IMR-90 (cell line): ENCODE measurements around the gene ZNF561. TPM values are rescaled to one million over a fixed set of nuclear protein-coding genes. Genes with fewer than 3 reads are reported as not detected.
"Not testable (repeated sequence)": the region's sequence is repeated elsewhere in the genome, so short reads cannot be mapped to it uniquely, and the experiment has no call there.

Experiments used
- ATAC-seq: fragments of 200-7000 bp; cut with Tn5 transposase; 2 replicates; pipeline ENCODE4 v1.9.1; 2020; ENCODE audit warnings: low read depth, mild to moderate bottlenecking, moderate library complexity
- BruUV-seq: library from RNA; stranded (reverse); fragments of 400-500 nt; replicated peaks from 2 replicates; lab custom pipeline; 2021; lab: Mats Ljungman, UMichigan
- CTCF ChIA-PET: fragments of 300-600 bp; formaldehyde crosslinking; extraction: SDS; loops from one replicate; lab custom pipeline; 2021; ENCODE audit warnings: antibody characterized with exemption; lab: Yijun Ruan, JAX
- POLR2A ChIA-PET: fragments of 300-600 bp; sonication (Branson Sonifier 250); formaldehyde crosslinking; loops from one replicate; lab custom pipeline; 2022; ENCODE audit warnings: antibody characterized with exemption; ENCODE audit not compliant: unreplicated experiment; lab: Charles Lee
- DNase-seq: peaks from one replicate; pipeline ENCODE4 v3.0.0; 2013
- H2AFZ ChIP-seq: replicated peaks from 2 replicates; pipeline ENCODE3; 2013; ENCODE audit warnings: low read length, mild to moderate bottlenecking; ENCODE audit not compliant: poor library complexity
- H2AK5ac ChIP-seq: 2 replicates; pipeline ENCODE4 v1.6.1; 2013; ENCODE audit warnings: low read depth, low read length, inconsistent platforms
- H2AK9ac ChIP-seq: replicated peaks from 2 replicates; pipeline ENCODE3; 2013; ENCODE audit warnings: mild to moderate bottlenecking, low read depth, low read length, moderate library complexity; ENCODE audit not compliant: poor library complexity
- H2BK120ac ChIP-seq: 2 replicates; pipeline ENCODE4 v1.6.1; 2013; ENCODE audit warnings: low read depth, low read length, inconsistent platforms
- H2BK15ac ChIP-seq: 3 replicates; pipeline ENCODE4 v1.6.1; 2013; ENCODE audit warnings: low read depth, low read length, inconsistent platforms
- H2BK20ac ChIP-seq: 2 replicates; pipeline ENCODE4 v1.6.1; 2013; ENCODE audit warnings: low read depth, mild to moderate bottlenecking, inconsistent platforms, low read length, moderate library complexity
- H2BK5ac ChIP-seq: 2 replicates; pipeline ENCODE4 v1.6.1; 2013; ENCODE audit warnings: mild to moderate bottlenecking, low read depth, low read length, inconsistent platforms; ENCODE audit not compliant: poor library complexity, severe bottlenecking
- H3K14ac ChIP-seq: replicated peaks from 2 replicates; pipeline ENCODE4 v1.6.1; 2013; ENCODE audit warnings: low read depth, low read length, inconsistent platforms
- H3K18ac ChIP-seq: 2 replicates; pipeline ENCODE4 v1.6.1; 2013; ENCODE audit warnings: low read depth, low read length, control low read depth
- H3K23ac ChIP-seq: 2 replicates; pipeline ENCODE4 v1.6.1; 2013; ENCODE audit warnings: low read depth, low read length, inconsistent platforms
- H3K27ac ChIP-seq: 2 replicates; pipeline ENCODE4 v1.5.1; 2013; ENCODE audit warnings: mild to moderate bottlenecking, control low read depth, low read length; ENCODE audit not compliant: insufficient read depth
- H3K27me3 ChIP-seq: 2 replicates; pipeline ENCODE4 v1.6.1; 2013; ENCODE audit warnings: low read length; ENCODE audit not compliant: control insufficient read depth, insufficient read depth
- H3K36me3 ChIP-seq: 2 replicates; pipeline ENCODE4 v1.6.1; 2013; ENCODE audit warnings: low read length, mixed read lengths; ENCODE audit not compliant: control insufficient read depth, insufficient read depth
- H3K4ac ChIP-seq: 2 replicates; pipeline ENCODE4 v1.6.1; 2013; ENCODE audit warnings: low read depth, low read length, inconsistent platforms
- H3K4me1 ChIP-seq: 2 replicates; pipeline ENCODE4 v1.6.1; 2013; ENCODE audit warnings: low read length, mixed read lengths; ENCODE audit not compliant: control insufficient read depth, insufficient read depth
- H3K4me2 ChIP-seq: 2 replicates; pipeline ENCODE4 v1.6.1; 2013; ENCODE audit warnings: low read depth, mild to moderate bottlenecking, control low read depth, low read length, moderate library complexity
- H3K4me3 ChIP-seq: 2 replicates; pipeline ENCODE4 v1.5.1; 2013; ENCODE audit warnings: low read depth, mild to moderate bottlenecking, control low read depth, low read length, moderate library complexity; ENCODE audit not compliant: insufficient read depth
- H3K56ac ChIP-seq: 2 replicates; pipeline ENCODE4 v1.6.1; 2013; ENCODE audit warnings: low read length, inconsistent platforms; ENCODE audit not compliant: insufficient read depth; ENCODE audit errors: extremely low read depth
- H3K79me1 ChIP-seq, 2 experiments: 2 replicates each; pipeline ENCODE4 v1.6.1; 2013; ENCODE audit warnings: low read length in 2 of 2, inconsistent platforms in 1 of 2, low read depth in 1 of 2
- H3K9ac ChIP-seq: 2 replicates; pipeline ENCODE4 v1.6.1; 2013; ENCODE audit warnings: low read depth, low read length, control low read depth
- H3K9me1 ChIP-seq: 2 replicates; pipeline ENCODE4 v1.6.1; 2013; ENCODE audit warnings: low read length, inconsistent platforms; ENCODE audit not compliant: insufficient read depth
- H3K9me3 ChIP-seq: 2 replicates; pipeline ENCODE4 v1.6.1; 2013; ENCODE audit warnings: low read length; ENCODE audit not compliant: control insufficient read depth, insufficient read depth
- H4K20me1 ChIP-seq: 2 replicates; pipeline ENCODE4 v1.6.1; 2013; ENCODE audit warnings: low read length, inconsistent platforms; ENCODE audit not compliant: insufficient read depth
- H4K5ac ChIP-seq: 2 replicates; pipeline ENCODE4 v1.6.1; 2013; ENCODE audit warnings: mild to moderate bottlenecking, low read depth, low read length, control low read depth
- H4K8ac ChIP-seq, 2 experiments: 2 replicates each; pipeline ENCODE4 v1.6.1; 2013; ENCODE audit warnings: low read depth in 2 of 2, low read length in 2 of 2, control low read depth in 1 of 2, inconsistent platforms in 1 of 2
- H4K91ac ChIP-seq: 2 replicates; pipeline ENCODE4 v1.6.1; 2013; ENCODE audit warnings: low read depth, low read length, inconsistent platforms; ENCODE audit not compliant: insufficient read depth
- WGBS, 2 experiments: methylation state at CpG; one replicate each; pipeline versions ENCODE4 v1.1.5 to v1.1.7; 2013; ENCODE audit warnings: missing lambda C conversion rate in 2 of 2; ENCODE audit not compliant: insufficient read length in 1 of 2; ENCODE audit errors: extremely low coverage in 2 of 2; 5-methylcytosine and 5-hydroxymethylcytosine counted together
- dilution Hi-C: fragments of 300-500 bp; cut with HindIII; formaldehyde crosslinking; loops from one replicate; pipeline ENCODE4 v1.14.3; 2018; ENCODE audit warnings: low sequenced_read_pairs; ENCODE audit not compliant: unreplicated experiment
- in situ Hi-C: fragments of 300-500 bp; cut with MboI; formaldehyde crosslinking; loops from 3 replicates; pipeline ENCODE4 v1.14.3; 2019; ENCODE audit warnings: low sequenced_read_pairs, inconsistent platforms, mixed read lengths
- intact Hi-C: fragments of 100-400 bp; cut with micrococcal nuclease; formaldehyde crosslinking; loops from 2 replicates; pipeline ENCODE4 v1.10.0; 2022
- polyA plus RNA-seq, 3 experiments: library from polyadenylated mRNA; depleted of rRNA; stranded (reverse); fragments of >200 nt; gene quantifications; 2 replicates each; pipeline ENCODE4 v1.2.3, GENCODE V29; 2012; ENCODE audit warnings: low replicate concordance in 1 of 3
- total RNA-seq: library from RNA; depleted of rRNA; stranded (reverse); fragments of >200 nt; gene quantifications from 2 replicates; pipeline ENCODE4 v1.2.3, GENCODE V29; 2012

The ZNF561 gene
- total and polyA plus RNA-seq, 2 of the 4 experiments (the other 2 are of a cell fraction): 22.5 to 38.9 TPM

GRCh38 chr19:9651464-9651863 lies 30.4 kb upstream of the ZNF561 start:
- ATAC-seq, H4K91ac ChIP-seq, CTCF ChIA-PET, H2BK20ac ChIP-seq, H3K27me3 ChIP-seq, H2BK120ac ChIP-seq, H3K4me1 ChIP-seq, H2AK9ac ChIP-seq, H2AK5ac ChIP-seq, H3K4ac ChIP-seq, H3K4me2 ChIP-seq, H3K18ac ChIP-seq, POLR2A ChIA-PET, H2BK15ac ChIP-seq, BruUV-seq, H4K5ac ChIP-seq, H4K20me1 ChIP-seq, H3K4me3 ChIP-seq, H3K9me1 ChIP-seq, H3K27ac ChIP-seq, H2BK5ac ChIP-seq, dilution Hi-C loops, H3K9ac ChIP-seq, intact Hi-C loops, H3K23ac ChIP-seq, H2AFZ ChIP-seq, H3K14ac ChIP-seq, H4K8ac ChIP-seq, H3K56ac ChIP-seq, DNase-seq, in situ Hi-C loops: not testable (repeated sequence)
- Histone ChIP-seq H3K36me3 (peaks cover 61% of the 10 kb centered on the region), H3K9me3 (peaks cover 43% of the 10 kb centered on the region), H3K79me1 (peaks cover 16 to 29% of the 10 kb centered on the region in 2 experiments; a peak in 3 of 4 replicates)
- 100% methylated on average over 1 of the region's 3 CpGs; no CpG with 5 or more reads in 1 of the 2 experiments for WGBS, 2 experiments
